CD4-positive, CD25-positive, alpha-beta regulatory T cell (primary cell): Measurements from ENCODE around the gene TIMM10. TPM values are rescaled to one million over a fixed set of nuclear protein-coding genes. Genes with fewer than 3 reads are reported as not detected.

Source experiments
- ATAC-seq, 2 donors: fragments of 150-1000 bp; cut with Tn5 transposase; one replicate each; pipeline ENCODE4 v1.10.0; 2021; ENCODE audit warnings: low read depth in 2 of 2, moderate number of reproducible peaks in 2 of 2, moderate library complexity in 1 of 2
- DNase-seq, 3 donors: peaks; one replicate each; pipeline versions ENCODE4 v3.0.0 to v3.0.0-alpha.2; 2012 to 2022; ENCODE audit warnings: mixed read lengths in 1 of 3
- H3K27ac ChIP-seq: one replicate; pipeline ENCODE4 v1.7.0; 2013; ENCODE audit warnings: mild to moderate bottlenecking, low read length; ENCODE audit not compliant: insufficient read depth, poor library complexity, severe bottlenecking
- H3K27me3 ChIP-seq: one replicate; pipeline ENCODE4 v1.7.0; 2013; ENCODE audit warnings: low read length; ENCODE audit not compliant: control insufficient read depth, insufficient read depth
- H3K36me3 ChIP-seq: one replicate; pipeline ENCODE4 v1.7.0; 2013; ENCODE audit warnings: mild to moderate bottlenecking, low read length, moderate library complexity; ENCODE audit not compliant: control insufficient read depth, insufficient read depth
- H3K4me1 ChIP-seq: 2 replicates; pipeline ENCODE4 v1.7.0; 2013; ENCODE audit warnings: mild to moderate bottlenecking, low read length; ENCODE audit not compliant: insufficient read depth, control insufficient read depth, poor library complexity, severe bottlenecking
- H3K4me3 ChIP-seq: one replicate; pipeline ENCODE4 v1.7.0; 2013; ENCODE audit warnings: low read depth, mild to moderate bottlenecking, low read length, moderate library complexity
- H3K9me3 ChIP-seq, 2 experiments: 1 replicate in 1 of 2; 2 replicates in 1 of 2; pipeline ENCODE4 v1.7.0; 2013; ENCODE audit warnings: low read length in 2 of 2, mild to moderate bottlenecking in 1 of 2, moderate library complexity in 1 of 2; ENCODE audit not compliant: control insufficient read depth in 2 of 2
- H3K27ac Mint-ChIP-seq, 3 donors: one replicate each; pipeline ENCODE4 v1.8.0; 2020 to 2022; ENCODE audit warnings: mild to moderate bottlenecking in 3 of 3, mixed read lengths in 3 of 3, moderate library complexity in 2 of 3
- H3K27me3 Mint-ChIP-seq: one replicate; pipeline ENCODE4 v1.8.0; 2022; ENCODE audit warnings: mild to moderate bottlenecking, mixed read lengths
- H3K36me3 Mint-ChIP-seq: one replicate; pipeline ENCODE4 v1.8.0; 2020; ENCODE audit warnings: mixed read lengths
- H3K4me1 Mint-ChIP-seq, 4 donors: one replicate each; pipeline ENCODE4 v1.8.0; 2020 to 2022; ENCODE audit warnings: mixed read lengths in 4 of 4, mild to moderate bottlenecking in 1 of 4
- H3K4me3 Mint-ChIP-seq, 4 donors: one replicate each; pipeline ENCODE4 v1.8.0; 2020 to 2022; ENCODE audit warnings: mild to moderate bottlenecking in 4 of 4, mixed read lengths in 4 of 4, moderate library complexity in 3 of 4
- H3K9me3 Mint-ChIP-seq, 7 donors: one replicate each; pipeline ENCODE4 v1.8.0; 2020 to 2022; ENCODE audit warnings: mixed read lengths in 7 of 7, mild to moderate bottlenecking in 3 of 7, moderate library complexity in 2 of 7
- polyA plus RNA-seq, 4 donors: library from polyadenylated mRNA; unstranded; fragments of 300-500 nt; fragmentation: Illumina TruSeq; gene quantifications; one replicate each; pipeline ENCODE4 v1.2.3, GENCODE V29; 2021
- total RNA-seq: library from RNA; stranded (reverse); gene quantifications from one replicate; pipeline ENCODE4 v1.2.3, GENCODE V29; 2022

The TIMM10 gene
- total and polyA plus RNA-seq, 5 donors from 2014 or later, result 21.2 to 84.7 (median 57.0) TPM

- Mint-ChIP-seq H3K27ac (peak overlapping the region; percentile 24 to 83 (median 76)), H3K4me3 (peak overlapping the region; percentile 87 to 98 (median 91)), H3K36me3 (peaks cover under 1% of the 10 kb centered on the region), H3K27me3 (no peaks in the 10 kb centered on the region), H3K9me3 (peaks cover 0 to 4% (median 0%) of the 10 kb centered on the region in 7 donors), H3K4me1 (peaks cover 14 to 49% (median 32%) of the 10 kb centered on the region in 4 donors)
- H3K27ac ChIP-seq, result no peak overlapping the region
- H3K4me1 ChIP-seq, result peaks cover 25% of the 10 kb centered on the region
- no peak for ATAC-seq
- H3K27me3 ChIP-seq, result no peaks in the 10 kb centered on the region
- H3K36me3 ChIP-seq, result no peaks in the 10 kb centered on the region
- DNase-seq, result no peak
- no peak overlapping the region for H3K4me3 ChIP-seq
- H3K9me3 ChIP-seq, result no peaks in the 10 kb centered on the region
Observed at GRCh38 chr11:57512646-57513451, 17.7 kb downstream of the TIMM10 start.

GRCh38 chr11:57511741-57512430 lies 18.7 kb downstream of the TIMM10 start:
- peaks cover 14 to 50% (median 32%) of the 10 kb centered on the region in 4 donors for H3K4me1 Mint-ChIP-seq
- H3K9me3 Mint-ChIP-seq, result peaks cover 0 to 2% (median 0%) of the 10 kb centered on the region in 7 donors
- H3K27me3 ChIP-seq, result no peaks in the 10 kb centered on the region
- H3K4me3 Mint-ChIP-seq, result peak overlapping the region; percentile 2 to 87 (median 65)
- peaks cover 25% of the 10 kb centered on the region for H3K4me1 ChIP-seq
- H3K9me3 ChIP-seq, result no peaks in the 10 kb centered on the region
- H3K4me3 ChIP-seq, result no peak overlapping the region
- H3K36me3 Mint-ChIP-seq, result peaks cover 5% of the 10 kb centered on the region
- no peak for DNase-seq
- H3K27me3 Mint-ChIP-seq, result no peaks in the 10 kb centered on the region
- ATAC-seq, result peak; percentile 26 to 36
- H3K36me3 ChIP-seq, result no peaks in the 10 kb centered on the region
- no peak overlapping the region for H3K27ac ChIP-seq
- H3K27ac Mint-ChIP-seq, result peak overlapping the region; percentile 24 to 76 (median 43)

GRCh38 chr11:57508341-57509170 lies 22.0 kb downstream of the TIMM10 start:
- no peaks in the 10 kb centered on the region for H3K27me3 ChIP-seq
- no peaks in the 10 kb centered on the region for H3K9me3 ChIP-seq
- H3K27ac Mint-ChIP-seq, result peak overlapping the region in 1 of 3 donors; percentile 15
- no peaks in the 10 kb centered on the region for H3K36me3 ChIP-seq
- no peaks in the 10 kb centered on the region for H3K27me3 Mint-ChIP-seq
- ATAC-seq, result no peak
- no peak overlapping the region for H3K27ac ChIP-seq
- peaks cover 0 to under 1% (median 0%) of the 10 kb centered on the region in 7 donors for H3K9me3 Mint-ChIP-seq
- H3K4me1 Mint-ChIP-seq, result peaks cover 14 to 43% (median 24%) of the 10 kb centered on the region in 4 donors
- DNase-seq, result no peak
- peaks cover 8% of the 10 kb centered on the region for H3K36me3 Mint-ChIP-seq
- no peak overlapping the region for H3K4me3 ChIP-seq
- H3K4me1 ChIP-seq, result peaks cover 9% of the 10 kb centered on the region
- no peak overlapping the region for H3K4me3 Mint-ChIP-seq

- no peak for ATAC-seq
- no peaks in the 10 kb centered on the region for H3K4me1 ChIP-seq
- H3K9me3 Mint-ChIP-seq, result no peaks in the 10 kb centered on the region
- no peak overlapping the region for H3K27ac ChIP-seq
- H3K36me3 Mint-ChIP-seq, result peaks cover 8% of the 10 kb centered on the region
- no peaks in the 10 kb centered on the region for H3K9me3 ChIP-seq
- DNase-seq, result no peak
- H3K27ac Mint-ChIP-seq, result peak overlapping the region in 1 of 3 donors; percentile 35
- peaks cover 2 to 23% (median 8%) of the 10 kb centered on the region in 4 donors for H3K4me1 Mint-ChIP-seq
- no peak overlapping the region for H3K4me3 Mint-ChIP-seq
- no peak overlapping the region for H3K4me3 ChIP-seq
- H3K36me3 ChIP-seq, result peaks cover 5% of the 10 kb centered on the region
- H3K27me3 Mint-ChIP-seq, result no peaks in the 10 kb centered on the region
- H3K27me3 ChIP-seq, result no peaks in the 10 kb centered on the region
Observed at GRCh38 chr11:57506522-57506921, 24.0 kb downstream of the TIMM10 start.

- H3K36me3 Mint-ChIP-seq, result peaks cover 16% of the 10 kb centered on the region
- peaks cover 22% of the 10 kb centered on the region for H3K36me3 ChIP-seq
- H3K27me3 ChIP-seq, result no peaks in the 10 kb centered on the region
- H3K4me3 Mint-ChIP-seq, result no peak overlapping the region
- DNase-seq (no peak), ATAC-seq (no peak)
- no peaks in the 10 kb centered on the region for H3K9me3 ChIP-seq
- no peaks in the 10 kb centered on the region for H3K9me3 Mint-ChIP-seq
- H3K4me1 ChIP-seq, result no peaks in the 10 kb centered on the region
- H3K27ac Mint-ChIP-seq, result peak overlapping the region in 2 of 3 donors; percentile 47 to 62
- H3K27me3 Mint-ChIP-seq, result no peaks in the 10 kb centered on the region
- H3K27ac ChIP-seq, result no peak overlapping the region
- H3K4me1 Mint-ChIP-seq, result peaks cover 0 to 16% (median 3%) of the 10 kb centered on the region in 4 donors
- H3K4me3 ChIP-seq, result no peak overlapping the region
Observed at GRCh38 chr11:57504511-57504910, 26.0 kb downstream of the TIMM10 start.

GRCh38 chr11:57502870-57503269 lies 27.7 kb downstream of the TIMM10 start:
- Mint-ChIP-seq H3K36me3 (peaks cover 22% of the 10 kb centered on the region), H3K27ac (peak overlapping the region in 1 of 3 donors; percentile 38), H3K4me1 (peaks cover 0 to 8% (median 1%) of the 10 kb centered on the region in 4 donors), H3K9me3 (no peaks in the 10 kb centered on the region), H3K27me3 (no peaks in the 10 kb centered on the region), H3K4me3 (no peak overlapping the region)
- peaks cover 26% of the 10 kb centered on the region for H3K36me3 ChIP-seq
- H3K9me3 ChIP-seq, result no peaks in the 10 kb centered on the region
- no peak overlapping the region for H3K4me3 ChIP-seq
- DNase-seq (no peak), ATAC-seq (no peak)
- no peaks in the 10 kb centered on the region for H3K27me3 ChIP-seq
- H3K4me1 ChIP-seq, result no peaks in the 10 kb centered on the region
- no peak overlapping the region for H3K27ac ChIP-seq

GRCh38 chr11:57502376-57502775 lies 28.2 kb downstream of the TIMM10 start:
- Mint-ChIP-seq H3K27me3 (no peaks in the 10 kb centered on the region), H3K27ac (peak overlapping the region in 1 of 3 donors; percentile 38), H3K36me3 (peaks cover 17% of the 10 kb centered on the region), H3K4me1 (peaks cover 0 to 8% (median 1%) of the 10 kb centered on the region in 4 donors), H3K9me3 (no peaks in the 10 kb centered on the region), H3K4me3 (peak overlapping the region in 1 of 4 donors; percentile 4)
- Histone ChIP-seq H3K27me3 (no peaks in the 10 kb centered on the region), H3K27ac (no peak overlapping the region), H3K4me1 (no peaks in the 10 kb centered on the region), H3K36me3 (peaks cover 31% of the 10 kb centered on the region), H3K9me3 (no peaks in the 10 kb centered on the region), H3K4me3 (no peak overlapping the region)
- DNase-seq (no peak), ATAC-seq (no peak)
